ENCODE measurements around the gene FDX1. TPM values are rescaled to one million over a fixed set of nuclear protein-coding genes. Genes with fewer than 3 reads are reported as not detected.
A peak's percentile ranks its signal among the peaks of the same experiment; 100 is the strongest.

Gene FDX1
- total and polyA plus RNA-seq, 2 of the 13 experiments (the other 11 are each of a cell fraction or from before 2014, with no cell fraction given), result 4.5 to 13.1 TPM

DNA sequence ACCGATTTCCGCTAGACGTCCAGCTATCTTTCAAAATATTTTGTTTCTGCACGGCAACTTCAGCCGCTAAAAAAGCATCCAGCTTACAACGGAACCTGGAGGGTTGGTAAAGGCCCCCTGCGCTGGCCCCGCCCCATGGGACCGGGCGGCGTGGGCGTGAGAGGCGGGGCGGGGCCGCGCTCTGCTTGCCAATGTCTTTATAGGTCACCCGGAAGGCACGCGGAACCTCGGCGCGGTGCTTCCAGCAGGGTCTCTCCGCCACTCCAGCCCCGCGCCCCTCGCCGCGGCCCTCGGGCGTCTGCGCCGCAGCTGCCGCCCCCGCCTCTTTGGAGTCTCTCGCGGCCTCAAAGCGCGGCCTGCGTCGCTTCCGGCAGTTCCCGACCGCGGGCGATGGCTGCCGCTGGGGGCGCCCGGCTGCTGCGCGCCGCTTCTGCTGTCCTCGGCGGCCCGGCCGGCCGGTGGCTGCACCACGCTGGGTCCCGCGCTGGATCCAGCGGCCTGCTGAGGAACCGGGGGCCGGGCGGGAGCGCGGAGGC is at the start of gene FDX1 (continued):
- no peak for TF ChIP-seq ZNF75D (CRISPR knock-in tag; IDR thresholded peaks at IDR 0.05; ENCODE audit: borderline replicate concordance)
- no peak for TF ChIP-seq MIXL1 (CRISPR knock-in tag; IDR thresholded peaks at IDR 0.05)
- peak; percentile 49; the same call in 1 of the 2 replicates for TF ChIP-seq ZNF253 (CRISPR knock-in tag; IDR thresholded peaks at IDR 0.05; ENCODE audit: borderline replicate concordance)
- peak; percentile 52 for TF ChIP-seq ASH2L (IDR thresholded peaks at IDR 0.05; ENCODE audit: insufficient read length, low read depth, low read length)
- TF ChIP-seq SNRNP70 (IDR thresholded peaks at IDR 0.05; ENCODE audit: low read depth, low read length), result no peak
- TF ChIP-seq, protein P1, sequence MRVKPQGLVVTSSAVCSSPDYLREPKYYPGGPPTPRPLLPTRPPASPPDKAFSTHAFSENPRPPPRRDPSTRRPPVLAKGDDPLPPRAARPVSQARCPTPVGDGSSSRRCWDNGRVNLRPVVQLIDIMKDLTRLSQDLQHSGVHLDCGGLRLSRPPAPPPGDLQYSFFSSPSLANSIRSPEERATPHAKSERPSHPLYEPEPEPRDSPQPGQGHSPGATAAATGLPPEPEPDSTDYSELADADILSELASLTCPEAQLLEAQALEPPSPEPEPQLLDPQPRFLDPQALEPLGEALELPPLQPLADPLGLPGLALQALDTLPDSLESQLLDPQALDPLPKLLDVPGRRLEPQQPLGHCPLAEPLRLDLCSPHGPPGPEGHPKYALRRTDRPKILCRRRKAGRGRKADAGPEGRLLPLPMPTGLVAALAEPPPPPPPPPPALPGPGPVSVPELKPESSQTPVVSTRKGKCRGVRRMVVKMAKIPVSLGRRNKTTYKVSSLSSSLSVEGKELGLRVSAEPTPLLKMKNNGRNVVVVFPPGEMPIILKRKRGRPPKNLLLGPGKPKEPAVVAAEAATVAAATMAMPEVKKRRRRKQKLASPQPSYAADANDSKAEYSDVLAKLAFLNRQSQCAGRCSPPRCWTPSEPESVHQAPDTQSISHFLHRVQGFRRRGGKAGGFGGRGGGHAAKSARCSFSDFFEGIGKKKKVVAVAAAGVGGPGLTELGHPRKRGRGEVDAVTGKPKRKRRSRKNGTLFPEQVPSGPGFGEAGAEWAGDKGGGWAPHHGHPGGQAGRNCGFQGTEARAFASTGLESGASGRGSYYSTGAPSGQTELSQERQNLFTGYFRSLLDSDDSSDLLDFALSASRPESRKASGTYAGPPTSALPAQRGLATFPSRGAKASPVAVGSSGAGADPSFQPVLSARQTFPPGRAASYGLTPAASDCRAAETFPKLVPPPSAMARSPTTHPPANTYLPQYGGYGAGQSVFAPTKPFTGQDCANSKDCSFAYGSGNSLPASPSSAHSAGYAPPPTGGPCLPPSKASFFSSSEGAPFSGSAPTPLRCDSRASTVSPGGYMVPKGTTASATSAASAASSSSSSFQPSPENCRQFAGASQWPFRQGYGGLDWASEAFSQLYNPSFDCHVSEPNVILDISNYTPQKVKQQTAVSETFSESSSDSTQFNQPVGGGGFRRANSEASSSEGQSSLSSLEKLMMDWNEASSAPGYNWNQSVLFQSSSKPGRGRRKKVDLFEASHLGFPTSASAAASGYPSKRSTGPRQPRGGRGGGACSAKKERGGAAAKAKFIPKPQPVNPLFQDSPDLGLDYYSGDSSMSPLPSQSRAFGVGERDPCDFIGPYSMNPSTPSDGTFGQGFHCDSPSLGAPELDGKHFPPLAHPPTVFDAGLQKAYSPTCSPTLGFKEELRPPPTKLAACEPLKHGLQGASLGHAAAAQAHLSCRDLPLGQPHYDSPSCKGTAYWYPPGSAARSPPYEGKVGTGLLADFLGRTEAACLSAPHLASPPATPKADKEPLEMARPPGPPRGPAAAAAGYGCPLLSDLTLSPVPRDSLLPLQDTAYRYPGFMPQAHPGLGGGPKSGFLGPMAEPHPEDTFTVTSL (CRISPR knock-in tag; IDR thresholded peaks at IDR 0.05; ENCODE audit: borderline replicate concordance), result no peak
- peak; percentile 19; the same call in 1 of the 2 replicates for TF ChIP-seq NFYC (CRISPR knock-in tag; IDR thresholded peaks at IDR 0.05)
- no peak for TF ChIP-seq GFI1 (CRISPR knock-in tag; IDR thresholded peaks at IDR 0.05; ENCODE audit: borderline replicate concordance)
- TF ChIP-seq SP5 (CRISPR knock-in tag; IDR thresholded peaks at IDR 0.05; ENCODE audit: borderline replicate concordance, low read depth), result peak; percentile 47; the same call in 1 of the 2 replicates
- no peak for TF ChIP-seq MIER3 (CRISPR knock-in tag; IDR thresholded peaks at IDR 0.05; ENCODE audit: borderline replicate concordance)
- no peak for TF ChIP-seq ZMYM2 (CRISPR knock-in tag; IDR thresholded peaks at IDR 0.05)
- TF ChIP-seq ZNF891 (CRISPR knock-in tag; IDR thresholded peaks at IDR 0.05), result 0 out of 2 replicates have a peak, but pooled peaks have one; percentile 35
- TF ChIP-seq ZNF616 (CRISPR knock-in tag; IDR thresholded peaks at IDR 0.05; ENCODE audit: low read depth), result 0 out of 2 replicates have a peak, but pooled peaks have one; percentile 52
- TF ChIP-seq MTA3 (CRISPR knock-in tag; IDR thresholded peaks at IDR 0.05), result no peak
- peak; percentile 49; the same call in 1 of the 2 replicates for TF ChIP-seq KDM2A (CRISPR knock-in tag; IDR thresholded peaks at IDR 0.05; ENCODE audit: borderline replicate concordance, low read depth)
- peak; percentile 70 for TF ChIP-seq HOXA3 (CRISPR knock-in tag; IDR thresholded peaks at IDR 0.05)
- TF ChIP-seq, protein P2, sequence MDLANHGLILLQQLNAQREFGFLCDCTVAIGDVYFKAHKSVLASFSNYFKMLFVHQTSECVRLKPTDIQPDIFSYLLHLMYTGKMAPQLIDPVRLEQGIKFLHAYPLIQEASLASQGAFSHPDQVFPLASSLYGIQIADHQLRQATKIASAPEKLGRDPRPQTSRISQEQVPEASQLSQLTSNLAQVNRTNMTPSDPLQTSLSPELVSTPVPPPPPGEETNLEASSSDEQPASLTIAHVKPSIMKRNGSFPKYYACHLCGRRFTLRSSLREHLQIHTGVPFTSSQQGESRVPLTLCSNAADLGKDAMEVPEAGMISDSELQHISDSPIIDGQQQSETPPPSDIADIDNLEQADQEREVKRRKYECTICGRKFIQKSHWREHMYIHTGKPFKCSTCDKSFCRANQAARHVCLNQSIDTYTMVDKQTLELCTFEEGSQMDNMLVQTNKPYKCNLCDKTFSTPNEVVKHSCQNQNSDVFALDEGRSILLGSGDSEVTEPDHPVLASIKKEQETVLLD (CRISPR knock-in tag; IDR thresholded peaks at IDR 0.05; ENCODE audit: low read depth), result 0 out of 2 replicates have a peak, but pooled peaks have one; percentile 44
- TF ChIP-seq, protein P3, sequence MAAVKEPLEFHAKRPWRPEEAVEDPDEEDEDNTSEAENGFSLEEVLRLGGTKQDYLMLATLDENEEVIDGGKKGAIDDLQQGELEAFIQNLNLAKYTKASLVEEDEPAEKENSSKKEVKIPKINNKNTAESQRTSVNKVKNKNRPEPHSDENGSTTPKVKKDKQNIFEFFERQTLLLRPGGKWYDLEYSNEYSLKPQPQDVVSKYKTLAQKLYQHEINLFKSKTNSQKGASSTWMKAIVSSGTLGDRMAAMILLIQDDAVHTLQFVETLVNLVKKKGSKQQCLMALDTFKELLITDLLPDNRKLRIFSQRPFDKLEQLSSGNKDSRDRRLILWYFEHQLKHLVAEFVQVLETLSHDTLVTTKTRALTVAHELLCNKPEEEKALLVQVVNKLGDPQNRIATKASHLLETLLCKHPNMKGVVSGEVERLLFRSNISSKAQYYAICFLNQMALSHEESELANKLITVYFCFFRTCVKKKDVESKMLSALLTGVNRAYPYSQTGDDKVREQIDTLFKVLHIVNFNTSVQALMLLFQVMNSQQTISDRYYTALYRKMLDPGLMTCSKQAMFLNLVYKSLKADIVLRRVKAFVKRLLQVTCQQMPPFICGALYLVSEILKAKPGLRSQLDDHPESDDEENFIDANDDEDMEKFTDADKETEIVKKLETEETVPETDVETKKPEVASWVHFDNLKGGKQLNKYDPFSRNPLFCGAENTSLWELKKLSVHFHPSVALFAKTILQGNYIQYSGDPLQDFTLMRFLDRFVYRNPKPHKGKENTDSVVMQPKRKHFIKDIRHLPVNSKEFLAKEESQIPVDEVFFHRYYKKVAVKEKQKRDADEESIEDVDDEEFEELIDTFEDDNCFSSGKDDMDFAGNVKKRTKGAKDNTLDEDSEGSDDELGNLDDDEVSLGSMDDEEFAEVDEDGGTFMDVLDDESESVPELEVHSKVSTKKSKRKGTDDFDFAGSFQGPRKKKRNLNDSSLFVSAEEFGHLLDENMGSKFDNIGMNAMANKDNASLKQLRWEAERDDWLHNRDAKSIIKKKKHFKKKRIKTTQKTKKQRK (IDR thresholded peaks at IDR 0.05; ENCODE audit: low read length), result no peak
- TF ChIP-seq ZNF10 (CRISPR knock-in tag; IDR thresholded peaks at IDR 0.05; ENCODE audit: borderline replicate concordance, low read depth), result no peak
- TF ChIP-seq ELF1 (CRISPR knock-in tag; IDR thresholded peaks at IDR 0.05), result no peak; the same call in 1 of the 2 replicates

Data from HepG2 (cell line).